HCT116 (cell line): Measurements from ENCODE around the gene UNKL. TPM values are rescaled to one million over a fixed set of nuclear protein-coding genes. Genes with fewer than 3 reads are reported as not detected.
A peak's percentile ranks its signal among the peaks of the same experiment; 100 is the strongest.

ENCODE experiments used
- ATAC-seq: fragments of 200-7000 bp; cut with Tn5 transposase; 2 replicates; pipeline ENCODE4 v1.9.1; 2020; ENCODE audit warnings: mild to moderate bottlenecking, moderate library complexity
- BruUV-seq: library from RNA; stranded (reverse); fragments of 400-500 nt; replicated peaks from 2 replicates; lab custom pipeline; 2021; lab: Mats Ljungman, UMichigan
- CTCF ChIA-PET: fragments of 300-600 bp; sonication (Branson Sonifier 250); formaldehyde crosslinking; loops from one replicate; lab custom pipeline; 2021; ENCODE audit warnings: antibody characterized with exemption; lab: Charles Lee
- POLR2A ChIA-PET: fragments of 300-600, 350-600 bp; sonication (Branson Sonifier 250); formaldehyde crosslinking; loops from one replicate; lab custom pipeline; 2021; ENCODE audit warnings: antibody characterized with exemption; lab: Charles Lee
- RAD21 ChIA-PET, 2 experiments: fragments of 300-600 bp; sonication (Branson Sonifier 250); formaldehyde crosslinking; loops; one replicate each; lab custom pipeline; 2023; ENCODE audit warnings: low total read pairs in 2 of 2; ENCODE audit not compliant: uncharacterized antibody in 2 of 2, unreplicated experiment in 2 of 2, low non-redundant PET in 1 of 2; lab: Charles Lee
- DNase-seq: peaks from one replicate; pipeline ENCODE4 v3.0.0-alpha.2; 2010; ENCODE audit warnings: low read depth, low spot score
- H2AFZ ChIP-seq: fragments of 200-600 bp; shearing (Covaris generic), sonication (generic); 2 replicates; pipeline ENCODE4 v1.6.1; 2017; ENCODE audit warnings: low read depth, mixed run types, mixed read lengths, antibody characterized with exemption, low read length; ENCODE audit not compliant: poor library complexity, severe bottlenecking
- H3K27ac ChIP-seq: 2 replicates; pipeline ENCODE4 v1.5.1; 2012; ENCODE audit warnings: low read depth, low read length
- H3K27me3 ChIP-seq: fragments of 200-600 bp; sonication (generic); 2 replicates; pipeline ENCODE4 v1.6.1; 2016; ENCODE audit warnings: mixed run types, low read length, mixed read lengths; ENCODE audit not compliant: insufficient read depth
- H3K36me3 ChIP-seq, 2 experiments: fragments of 200-500 bp in 1 of 2; fragments of 200-600 bp in 1 of 2; sonication (Bioruptor generic) in 1 of 2; sonication (generic) in 1 of 2; 2 replicates each; pipeline versions ENCODE4 v1.5.1 to v1.6.1; 2014 to 2016; ENCODE audit warnings: low read length in 2 of 2, inconsistent platforms in 1 of 2, mixed read lengths in 1 of 2, mixed run types in 1 of 2; ENCODE audit not compliant: insufficient read depth in 2 of 2, control insufficient read depth in 1 of 2
- H3K4me1 ChIP-seq, 2 experiments: fragments of 200-600 bp in 1 of 2; sonication (generic) in 1 of 2; 2 replicates each; pipeline versions ENCODE4 v1.5.1 to v1.6.1; 2012 to 2017; ENCODE audit warnings: low read length in 2 of 2, inconsistent platforms in 1 of 2, mild to moderate bottlenecking in 1 of 2, mixed read lengths in 1 of 2, mixed run types in 1 of 2, moderate library complexity in 1 of 2; ENCODE audit not compliant: insufficient read depth in 2 of 2, control insufficient read depth in 1 of 2
- H3K4me2 ChIP-seq: fragments of 200-600 bp; sonication (generic); 2 replicates; pipeline ENCODE4 v1.6.1; 2017; ENCODE audit warnings: mixed run types, low read length, mixed read lengths
- H3K4me3 ChIP-seq, 2 experiments: fragments of 200-600 bp in 1 of 2; sonication (generic) in 1 of 2; replicated peaks in 1 of 2; 2 replicates each; pipeline ENCODE4 v1.5.1; 2011 to 2016; ENCODE audit warnings: low read length in 2 of 2, control low read depth in 1 of 2, low read depth in 1 of 2, mild to moderate bottlenecking in 1 of 2, mixed read lengths in 1 of 2, mixed run types in 1 of 2
- H3K79me2 ChIP-seq: fragments of 200-600 bp; sonication (generic); 2 replicates; pipeline ENCODE4 v1.6.1; 2017; ENCODE audit warnings: mild to moderate bottlenecking, mixed run types, low read length, moderate library complexity, mixed read lengths; ENCODE audit not compliant: insufficient read depth
- H3K9ac ChIP-seq: fragments of 200-600 bp; sonication (generic); 2 replicates; pipeline ENCODE4 v1.6.1; 2016; ENCODE audit warnings: low read length, mixed read lengths
- H3K9me2 ChIP-seq: fragments of 200-600 bp; sonication (generic), shearing (Covaris generic); 2 replicates; pipeline ENCODE4 v1.6.1; 2017; ENCODE audit warnings: mixed run types, mild to moderate bottlenecking, moderate library complexity; ENCODE audit not compliant: insufficient read depth
- H3K9me3 ChIP-seq, 2 experiments: fragments of 200-500 bp in 1 of 2; fragments of 200-600 bp in 1 of 2; sonication (Bioruptor generic) in 1 of 2; sonication (generic) in 1 of 2; 2 replicates each; pipeline ENCODE4 v1.6.1; 2014 to 2017; ENCODE audit warnings: low read length in 2 of 2, mixed read lengths in 2 of 2, inconsistent platforms in 1 of 2, low read depth in 1 of 2, mild to moderate bottlenecking in 1 of 2, mixed run types in 1 of 2, moderate library complexity in 1 of 2; ENCODE audit not compliant: control insufficient read depth in 1 of 2, insufficient read depth in 1 of 2
- H4K20me1 ChIP-seq: fragments of 200-600 bp; sonication (generic), shearing (Covaris generic); 2 replicates; pipeline ENCODE4 v1.6.1; 2017; ENCODE audit warnings: mixed run types, mild to moderate bottlenecking, moderate library complexity; ENCODE audit not compliant: insufficient read depth
- ATF3 ChIP-seq: IDR thresholded peaks from 2 replicates; pipeline ENCODE4 v1.6.1; 2012
- CBX3 ChIP-seq: IDR thresholded peaks from 2 replicates; pipeline ENCODE4 v1.6.1; 2012; ENCODE audit warnings: low read depth
- CEBPB ChIP-seq: IDR thresholded peaks from 2 replicates; pipeline ENCODE4 v1.6.1; 2012; ENCODE audit warnings: low read depth
- EGR1 ChIP-seq: IDR thresholded peaks from 2 replicates; pipeline ENCODE4 v1.6.1; 2012; ENCODE audit warnings: low read depth
- ELF1 ChIP-seq: IDR thresholded peaks from 2 replicates; pipeline ENCODE4 v1.6.1; 2012; ENCODE audit warnings: low read depth, borderline replicate concordance
- EZH2 ChIP-seq: fragments of 200-600 bp; sonication (generic); IDR thresholded peaks from 2 replicates; pipeline ENCODE4 v1.6.1; 2017; ENCODE audit warnings: antibody characterized with exemption, mixed run types
- EZH2phosphoT487 ChIP-seq: fragments of 200-600 bp; IDR thresholded peaks from 2 replicates; pipeline ENCODE4 v1.6.1; 2018; ENCODE audit warnings: antibody characterized with exemption, borderline replicate concordance
- FOSL1 ChIP-seq: IDR thresholded peaks from 2 replicates; pipeline ENCODE4 v1.6.1; 2012; ENCODE audit warnings: low read depth
- JUND ChIP-seq: IDR thresholded peaks from 2 replicates; pipeline ENCODE4 v1.6.1; 2012
- MAX ChIP-seq: IDR thresholded peaks from 2 replicates; pipeline ENCODE4 v1.6.1; 2012
- POLR2A ChIP-seq: IDR thresholded peaks from 2 replicates; pipeline ENCODE4 v1.7.0; 2011; ENCODE audit warnings: borderline replicate concordance; ENCODE audit not compliant: insufficient read depth, insufficient read length; ENCODE audit errors: extremely low read depth
- POLR2AphosphoS5 ChIP-seq: IDR thresholded peaks from 2 replicates; pipeline ENCODE4 v1.6.1; 2011; ENCODE audit warnings: mild to moderate bottlenecking, low read depth, low read length, moderate library complexity
- REST ChIP-seq: IDR thresholded peaks from 2 replicates; pipeline ENCODE4 v1.6.1; 2012; ENCODE audit warnings: low read depth
- SIN3A ChIP-seq: IDR thresholded peaks from 2 replicates; pipeline ENCODE4 v1.6.1; 2012; ENCODE audit warnings: low read depth
- SP1 ChIP-seq: IDR thresholded peaks from 2 replicates; pipeline ENCODE4 v1.6.1; 2012; ENCODE audit warnings: low read depth
- TCF7L2 ChIP-seq: IDR thresholded peaks from 2 replicates; pipeline ENCODE4 v1.7.0; 2011; ENCODE audit warnings: borderline replicate concordance, inconsistent platforms; ENCODE audit not compliant: insufficient read depth, insufficient read length; ENCODE audit errors: extremely low read depth
- YY1 ChIP-seq: IDR thresholded peaks from 2 replicates; pipeline ENCODE4 v1.6.1; 2011; ENCODE audit warnings: low read length, low read depth, moderate library complexity, mild to moderate bottlenecking; ENCODE audit not compliant: insufficient replicate concordance; ENCODE audit errors: extremely low read depth
- ZBTB33 ChIP-seq: IDR thresholded peaks from 2 replicates; pipeline ENCODE4 v1.6.1; 2011; ENCODE audit warnings: mild to moderate bottlenecking, low read length, moderate library complexity; ENCODE audit not compliant: insufficient replicate concordance; ENCODE audit errors: extremely low read depth
- ZFX ChIP-seq: fragments of 450-650 bp; IDR thresholded peaks from 2 replicates; pipeline ENCODE4 v1.6.1; 2017
- ZNF274 ChIP-seq: fragments of 200-500 bp; sonication (Bioruptor generic); IDR thresholded peaks from 2 replicates; pipeline ENCODE4 v1.6.1; 2014; ENCODE audit warnings: mild to moderate bottlenecking, low read depth, low read length, inconsistent platforms
- intact Hi-C: fragments of 100-400 bp; cut with micrococcal nuclease; formaldehyde crosslinking; loops from 2 replicates; pipeline ENCODE4 v1.10.0; 2022
- total RNA-seq: library from RNA; stranded (reverse); gene quantifications from one replicate; pipeline ENCODE4 v1.2.1, GENCODE V29; 2021; ENCODE audit not compliant: unreplicated experiment

The UNKL gene
- total RNA-seq, 1 experiment from 2014 or later: 24.9 TPM

- no peak for DNase-seq
- H3K9ac ChIP-seq: no peak overlapping the region
- no peaks in the 10 kb centered on the region for H4K20me1 ChIP-seq
- H3K9me3 ChIP-seq: no peaks in the 10 kb centered on the region; a peak in 1 of 4 replicates
- BruUV-seq: TSS peak; percentile 44
- intact Hi-C loops: no loop called here
- POLR2A ChIA-PET: interaction anchor here (0.5 to 0.6 kb wide), 2 partner anchors 79 to 615 kb away, joined by 3 to 4 read pairs; no protein-coding TSS in a partner anchor
- RAD21 ChIA-PET: no interaction called here
- no peaks in the 10 kb centered on the region for H3K79me2 ChIP-seq
- no peak for TF ChIP-seq CEBPB
- TF ChIP-seq ZFX: no peak
- TF ChIP-seq FOSL1: no peak
- TF ChIP-seq ZNF274: no peak
- no peak for TF ChIP-seq MAX
- no peak for TF ChIP-seq SIN3A
- no peak for TF ChIP-seq EZH2phosphoT487
- no peak for TF ChIP-seq ATF3
- no peak for TF ChIP-seq CBX3
- TF ChIP-seq ELF1: no peak
- TF ChIP-seq ZBTB33: no peak
- TF ChIP-seq POLR2A: no peak
- TF ChIP-seq JUND: no peak
- no peak for TF ChIP-seq YY1
- TF ChIP-seq EZH2: no peak
- no peak for TF ChIP-seq TCF7L2
- no peak for TF ChIP-seq POLR2AphosphoS5
- no peak for TF ChIP-seq SP1
- TF ChIP-seq EGR1: no peak
- TF ChIP-seq REST: no peak
- TF ChIP-seq, all 23 proteins: peak for 0
- no peaks in the 10 kb centered on the region for H3K27me3 ChIP-seq
- no peak for ATAC-seq
- no peak overlapping the region for H3K27ac ChIP-seq
- H3K9me2 ChIP-seq: no peaks in the 10 kb centered on the region
- no peaks in the 10 kb centered on the region for H3K36me3 ChIP-seq
- H3K4me2 ChIP-seq: peak overlapping the region; percentile 87
- H3K4me3 ChIP-seq: peak overlapping the region in 1 of 2 experiments; percentile 72; a peak in 1 of 4 replicates
- CTCF ChIA-PET: no interaction called here
- H2AFZ ChIP-seq: no peak overlapping the region
- peaks cover 17 to 34% of the 10 kb centered on the region in 2 experiments; a peak in 3 of 4 replicates for H3K4me1 ChIP-seq
Observed at GRCh38 chr16:1334739-1335138, 79.8 kb downstream of the UNKL start.
